Neural crest cell (in vitro differentiated cells): Measurements from ENCODE around the gene OCRL. TPM values are rescaled to one million over a fixed set of nuclear protein-coding genes. Genes with fewer than 3 reads are reported as not detected.
A peak's percentile ranks its signal among the peaks of the same experiment; 100 is the strongest.

Experiments
- DNase-seq: peaks from one replicate; pipeline ENCODE4 v3.0.0; 2021; ENCODE audit warnings: low read depth, mixed read lengths, low spot score
- H3K27ac Mint-ChIP-seq: one replicate; pipeline ENCODE4 v1.8.0; 2021; ENCODE audit warnings: mild to moderate bottlenecking, mixed read lengths; ENCODE audit not compliant: unreplicated experiment
- H3K27me3 Mint-ChIP-seq: 2 replicates; pipeline ENCODE4 v1.8.0; 2021; ENCODE audit warnings: low read depth, mild to moderate bottlenecking, mixed read lengths
- H3K36me3 Mint-ChIP-seq: 2 replicates; pipeline ENCODE4 v1.8.0; 2021; ENCODE audit warnings: low read depth, mild to moderate bottlenecking, mixed read lengths
- H3K4me1 Mint-ChIP-seq: 2 replicates; pipeline ENCODE4 v1.8.0; 2021; ENCODE audit warnings: mixed read lengths
- H3K4me3 Mint-ChIP-seq: one replicate; pipeline ENCODE4 v1.8.0; 2021; ENCODE audit warnings: mild to moderate bottlenecking, mixed read lengths
- H3K9me3 Mint-ChIP-seq: 2 replicates; pipeline ENCODE4 v1.8.0; 2021; ENCODE audit warnings: mixed read lengths
- long read RNA-seq: library from polyadenylated mRNA; unstranded; transcript quantifications from one replicate; pipeline ENCODE4 v2.0.0, GENCODE V29; 2020
- total RNA-seq: library from RNA; stranded (reverse); gene quantifications from 2 replicates; pipeline ENCODE4 v1.2.1, GENCODE V29; 2021
- TF ChIP-seq, protein P1 (sequence below): fragments of 200-600 bp; sonication (generic); conservative IDR thresholded peaks from 2 replicates; pipeline ENCODE4 v1.5.0; 2021; ENCODE audit warnings: antibody characterized with exemption, mild to moderate bottlenecking

The OCRL gene
- total RNA-seq, result 41.6 and 43.1 TPM in 2 replicates
- long read RNA-seq, full-length matches to known transcripts, result 5 of 34 reads
- long read RNA-seq, partial matches to known transcripts, result 23 of 34 reads
- long read RNA-seq, other reads (novel, unspliced or antisense), result 6 of 34 reads

DNA sequence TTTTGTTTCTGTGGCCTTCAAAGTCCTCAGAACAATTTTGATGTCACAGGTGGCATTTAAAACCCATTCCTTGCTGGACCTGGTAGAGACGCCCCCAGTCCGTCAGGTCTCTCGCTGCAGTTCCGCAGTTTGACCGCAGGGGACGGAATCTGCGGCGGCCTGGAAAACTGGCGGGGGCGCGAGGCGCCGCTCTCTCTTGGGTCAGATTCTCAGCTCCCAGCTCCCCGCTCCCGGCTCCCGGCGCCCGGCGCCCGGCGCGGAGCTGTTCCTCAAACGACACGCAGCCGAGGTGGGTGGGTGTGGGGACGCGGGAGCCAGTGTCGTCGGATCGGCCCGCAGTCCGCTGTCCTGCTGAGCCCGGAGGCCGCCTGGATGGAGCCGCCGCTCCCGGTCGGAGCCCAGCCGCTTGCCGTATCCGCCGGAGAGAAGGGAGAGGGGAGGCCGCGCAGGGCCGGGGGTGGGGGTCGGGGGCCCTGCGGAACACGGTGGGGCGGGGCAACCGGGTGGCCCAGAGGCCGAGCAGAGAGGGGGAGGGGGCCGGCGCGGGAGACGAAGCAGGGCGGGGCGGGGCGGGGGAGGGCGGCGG is at the start of gene OCRL:
Gene OCRL (plus strand): TSS at position 192 of the 586 bp plus-strand sequence. CDS start 181 bp downstream, at position 373.
- H3K4me3 Mint-ChIP-seq, result peak within 1 kb of the TSS; percentile 85
- H3K27ac Mint-ChIP-seq, result peak within 1 kb of the TSS; percentile 14
- peaks cover 19% of the 10 kb centered on the region for H3K4me1 Mint-ChIP-seq
- DNase-seq, result peak; percentile 86
- TF ChIP-seq, protein P1, sequence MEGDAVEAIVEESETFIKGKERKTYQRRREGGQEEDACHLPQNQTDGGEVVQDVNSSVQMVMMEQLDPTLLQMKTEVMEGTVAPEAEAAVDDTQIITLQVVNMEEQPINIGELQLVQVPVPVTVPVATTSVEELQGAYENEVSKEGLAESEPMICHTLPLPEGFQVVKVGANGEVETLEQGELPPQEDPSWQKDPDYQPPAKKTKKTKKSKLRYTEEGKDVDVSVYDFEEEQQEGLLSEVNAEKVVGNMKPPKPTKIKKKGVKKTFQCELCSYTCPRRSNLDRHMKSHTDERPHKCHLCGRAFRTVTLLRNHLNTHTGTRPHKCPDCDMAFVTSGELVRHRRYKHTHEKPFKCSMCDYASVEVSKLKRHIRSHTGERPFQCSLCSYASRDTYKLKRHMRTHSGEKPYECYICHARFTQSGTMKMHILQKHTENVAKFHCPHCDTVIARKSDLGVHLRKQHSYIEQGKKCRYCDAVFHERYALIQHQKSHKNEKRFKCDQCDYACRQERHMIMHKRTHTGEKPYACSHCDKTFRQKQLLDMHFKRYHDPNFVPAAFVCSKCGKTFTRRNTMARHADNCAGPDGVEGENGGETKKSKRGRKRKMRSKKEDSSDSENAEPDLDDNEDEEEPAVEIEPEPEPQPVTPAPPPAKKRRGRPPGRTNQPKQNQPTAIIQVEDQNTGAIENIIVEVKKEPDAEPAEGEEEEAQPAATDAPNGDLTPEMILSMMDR, result peak; percentile 81
- no peaks in the 10 kb centered on the region for H3K9me3 Mint-ChIP-seq
- H3K27me3 Mint-ChIP-seq, result no peaks in the 10 kb centered on the region
- H3K36me3 Mint-ChIP-seq, result no peaks in the 10 kb centered on the region

DNA sequence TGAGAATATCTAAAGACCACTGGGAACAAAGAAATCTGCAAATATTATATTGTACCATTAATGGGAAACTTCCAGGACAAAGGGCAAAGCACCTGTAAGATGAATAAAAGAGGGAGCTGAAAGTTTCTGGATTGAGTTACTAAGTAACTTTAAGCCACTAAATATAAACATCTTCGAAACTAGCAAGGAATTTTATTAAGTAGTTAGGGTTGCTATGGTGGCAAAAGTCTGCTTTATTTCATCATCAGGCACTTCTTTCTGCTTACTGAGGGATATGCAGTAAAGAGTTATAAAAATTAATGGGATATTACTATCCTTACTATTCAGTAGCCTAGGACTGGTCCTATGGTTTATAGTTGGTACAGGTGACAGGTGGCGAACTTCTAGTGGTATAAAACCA is 49.7 kb upstream of the OCRL start:
- Mint-ChIP-seq H3K36me3 (peaks cover 17% of the 10 kb centered on the region), H3K27me3 (no peaks in the 10 kb centered on the region), H3K27ac (no peak overlapping the region), H3K4me1 (no peaks in the 10 kb centered on the region), H3K9me3 (no peaks in the 10 kb centered on the region), H3K4me3 (no peak overlapping the region)
- TF ChIP-seq, protein P1, result no peak
- DNase-seq, result no peak

DNA sequence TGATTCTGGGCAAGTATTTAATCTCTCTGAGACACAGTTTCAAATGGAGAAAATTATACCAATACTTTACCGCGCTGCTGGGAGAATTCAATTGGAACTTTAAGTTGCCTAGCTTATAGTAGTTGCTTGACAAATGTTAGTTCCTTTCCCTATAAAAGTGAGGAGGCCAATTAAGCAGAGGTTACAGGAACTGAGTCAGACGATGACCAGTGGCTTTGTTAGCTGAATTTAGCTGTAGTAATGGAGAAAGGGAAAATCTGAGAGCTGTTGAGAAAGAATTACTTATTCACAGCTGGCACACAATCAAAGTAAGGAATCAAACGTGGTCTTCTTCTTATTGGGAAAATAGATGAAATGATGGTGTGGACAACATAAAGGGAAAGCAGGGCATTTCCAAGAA is 46.4 kb upstream of the OCRL start:
- no peaks in the 10 kb centered on the region for H3K27me3 Mint-ChIP-seq
- H3K36me3 Mint-ChIP-seq, result peaks cover 20% of the 10 kb centered on the region
- H3K9me3 Mint-ChIP-seq, result no peaks in the 10 kb centered on the region

DNA sequence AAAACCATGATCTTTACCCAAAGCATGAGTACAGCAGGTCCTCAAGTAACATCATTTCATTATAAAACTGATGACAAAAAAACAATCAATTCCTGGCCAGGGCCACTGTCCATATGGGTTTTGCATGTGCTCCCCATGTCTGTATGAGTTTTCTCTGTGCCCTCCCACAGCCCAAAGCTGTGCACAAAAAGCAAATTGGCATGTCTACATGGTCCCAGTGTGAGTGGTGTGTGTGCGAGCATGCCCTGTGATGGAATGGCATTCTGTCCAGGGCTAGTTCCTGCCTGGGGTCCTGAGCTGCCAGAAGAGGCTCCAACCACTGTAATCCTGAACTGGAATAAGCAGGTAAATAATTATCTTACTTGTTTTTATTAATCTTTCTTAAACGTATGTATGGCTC is 45.2 kb upstream of the OCRL start:
- Mint-ChIP-seq H3K27ac (no peak overlapping the region), H3K4me1 (no peaks in the 10 kb centered on the region), H3K36me3 (peaks cover 19% of the 10 kb centered on the region), H3K27me3 (no peaks in the 10 kb centered on the region), H3K4me3 (no peak overlapping the region), H3K9me3 (no peaks in the 10 kb centered on the region)
- TF ChIP-seq, protein P1, result no peak
- DNase-seq, result no peak

More for the DNA sequence above, 46.4 kb upstream of the OCRL start:
- H3K4me1 Mint-ChIP-seq, result no peaks in the 10 kb centered on the region
- no peak overlapping the region for H3K27ac Mint-ChIP-seq
- no peak for DNase-seq
- TF ChIP-seq, protein P1, result no peak
- H3K4me3 Mint-ChIP-seq, result no peak overlapping the region

DNA sequence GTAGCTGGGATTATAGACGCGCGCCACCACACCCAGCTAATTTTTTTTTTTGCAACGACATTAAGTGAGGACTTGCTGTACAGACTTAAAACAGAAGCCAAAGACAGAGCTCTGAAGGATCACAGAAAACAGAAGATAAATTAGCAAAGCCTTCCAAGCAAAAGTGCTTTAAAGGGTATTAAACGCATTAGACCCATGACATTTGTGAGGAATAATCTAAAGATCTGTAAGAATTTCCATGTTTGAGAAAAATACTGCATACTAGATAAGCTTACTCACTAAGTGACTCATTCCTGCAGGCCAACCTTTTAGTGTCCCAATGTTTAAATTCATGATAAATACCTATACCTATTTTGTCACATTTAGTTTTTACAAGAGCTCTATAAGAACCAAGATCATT is 44.2 kb upstream of the OCRL start:
- no peak for DNase-seq
- Mint-ChIP-seq H3K4me3 (no peak overlapping the region), H3K27me3 (no peaks in the 10 kb centered on the region), H3K9me3 (no peaks in the 10 kb centered on the region), H3K36me3 (peaks cover 19% of the 10 kb centered on the region), H3K27ac (no peak overlapping the region), H3K4me1 (no peaks in the 10 kb centered on the region)
- TF ChIP-seq, protein P1, result no peak
